GM12873 (cell line): ENCODE data around the gene NKAIN4.

Experiments
- TF ChIP-seq, protein P1 (sequence below): IDR thresholded peaks from 2 replicates; pipeline ENCODE4 v1.5.1; 2012; ENCODE audit warnings: low read depth, mild to moderate bottlenecking, moderate library complexity, low read length, control low read depth; ENCODE audit not compliant: insufficient read depth; ENCODE audit errors: missing control alignments

NKAIN4 gene

DNA sequence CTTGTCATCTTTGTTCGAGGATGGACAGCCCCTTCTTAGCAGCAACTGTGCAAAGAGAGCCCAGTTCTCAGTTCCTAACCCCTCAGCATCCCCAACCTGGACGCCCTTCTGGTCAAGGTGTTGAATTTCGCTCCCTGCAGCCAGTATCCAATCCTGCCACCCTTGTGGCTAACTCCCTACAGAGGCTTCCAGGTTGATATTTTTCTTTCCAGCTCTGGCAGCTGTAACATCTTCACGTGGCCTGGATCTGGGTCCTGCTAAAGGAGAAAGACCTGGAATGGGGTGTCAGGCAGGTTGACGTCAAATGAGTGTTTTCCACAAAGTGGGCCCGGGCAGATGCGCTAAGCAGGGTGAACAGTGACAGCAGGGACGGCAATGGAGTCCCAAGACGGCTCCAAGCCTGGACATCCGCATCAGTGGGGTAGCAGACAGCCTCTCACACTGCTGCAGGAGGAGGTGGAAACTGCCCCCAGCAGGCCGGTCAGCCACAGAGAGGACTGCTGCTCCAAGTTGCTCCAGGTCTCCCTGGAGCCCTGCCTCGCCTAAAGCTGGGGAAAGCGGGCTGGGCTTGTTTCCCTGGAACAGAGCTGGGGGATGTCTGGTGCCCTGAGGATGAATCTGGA, 37.3 kb downstream of the NKAIN4 start:
- TF ChIP-seq, protein P1, sequence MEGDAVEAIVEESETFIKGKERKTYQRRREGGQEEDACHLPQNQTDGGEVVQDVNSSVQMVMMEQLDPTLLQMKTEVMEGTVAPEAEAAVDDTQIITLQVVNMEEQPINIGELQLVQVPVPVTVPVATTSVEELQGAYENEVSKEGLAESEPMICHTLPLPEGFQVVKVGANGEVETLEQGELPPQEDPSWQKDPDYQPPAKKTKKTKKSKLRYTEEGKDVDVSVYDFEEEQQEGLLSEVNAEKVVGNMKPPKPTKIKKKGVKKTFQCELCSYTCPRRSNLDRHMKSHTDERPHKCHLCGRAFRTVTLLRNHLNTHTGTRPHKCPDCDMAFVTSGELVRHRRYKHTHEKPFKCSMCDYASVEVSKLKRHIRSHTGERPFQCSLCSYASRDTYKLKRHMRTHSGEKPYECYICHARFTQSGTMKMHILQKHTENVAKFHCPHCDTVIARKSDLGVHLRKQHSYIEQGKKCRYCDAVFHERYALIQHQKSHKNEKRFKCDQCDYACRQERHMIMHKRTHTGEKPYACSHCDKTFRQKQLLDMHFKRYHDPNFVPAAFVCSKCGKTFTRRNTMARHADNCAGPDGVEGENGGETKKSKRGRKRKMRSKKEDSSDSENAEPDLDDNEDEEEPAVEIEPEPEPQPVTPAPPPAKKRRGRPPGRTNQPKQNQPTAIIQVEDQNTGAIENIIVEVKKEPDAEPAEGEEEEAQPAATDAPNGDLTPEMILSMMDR: no peak

DNA sequence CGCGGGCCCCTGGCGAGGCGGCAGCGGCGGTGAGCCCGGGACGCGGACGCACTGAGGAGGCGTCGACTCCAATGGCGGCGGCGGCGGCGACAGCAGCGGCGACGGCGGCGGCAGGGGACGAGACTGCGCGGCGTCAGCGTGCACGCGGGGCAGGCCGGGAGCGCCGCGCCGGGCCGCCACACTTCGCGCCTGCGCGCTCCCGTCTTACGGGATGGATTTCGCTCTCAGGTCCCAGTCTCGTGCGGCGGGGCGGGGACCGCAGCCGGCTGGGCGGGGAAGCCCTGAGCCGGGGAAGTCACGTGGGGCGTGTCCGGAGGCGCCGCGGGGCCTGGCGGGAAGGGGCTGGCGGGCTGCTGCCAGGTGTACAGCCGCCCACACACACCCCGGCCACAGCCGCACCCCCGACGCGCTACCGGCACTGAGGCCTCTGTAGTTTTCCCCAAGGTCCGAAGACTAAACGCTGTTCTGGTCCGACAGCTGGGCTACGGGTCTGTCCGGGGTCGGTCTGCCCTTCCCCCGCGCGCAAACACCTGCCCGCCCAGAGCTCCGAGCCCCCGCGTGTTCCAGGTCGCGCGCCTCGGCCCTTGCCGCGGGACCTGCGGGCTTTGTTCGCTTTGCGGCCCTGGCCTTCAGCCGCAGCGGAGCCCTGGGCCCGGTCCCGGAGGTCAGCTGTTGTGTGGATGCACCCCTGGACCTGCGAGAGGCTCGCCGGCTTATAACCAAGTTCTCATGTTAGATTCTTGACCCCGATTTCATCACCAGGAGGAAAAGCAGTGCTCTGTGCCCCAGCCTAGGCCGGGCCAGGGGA, 38.0 kb downstream of the NKAIN4 start, which contains the start of gene YTHDF1:
Gene YTHDF1 (minus strand): TSS at position 91 of the 808 bp plus-strand sequence. CDS start 239 bp downstream, outside the sequence.
- TF ChIP-seq, protein P1: no peak

DNA sequence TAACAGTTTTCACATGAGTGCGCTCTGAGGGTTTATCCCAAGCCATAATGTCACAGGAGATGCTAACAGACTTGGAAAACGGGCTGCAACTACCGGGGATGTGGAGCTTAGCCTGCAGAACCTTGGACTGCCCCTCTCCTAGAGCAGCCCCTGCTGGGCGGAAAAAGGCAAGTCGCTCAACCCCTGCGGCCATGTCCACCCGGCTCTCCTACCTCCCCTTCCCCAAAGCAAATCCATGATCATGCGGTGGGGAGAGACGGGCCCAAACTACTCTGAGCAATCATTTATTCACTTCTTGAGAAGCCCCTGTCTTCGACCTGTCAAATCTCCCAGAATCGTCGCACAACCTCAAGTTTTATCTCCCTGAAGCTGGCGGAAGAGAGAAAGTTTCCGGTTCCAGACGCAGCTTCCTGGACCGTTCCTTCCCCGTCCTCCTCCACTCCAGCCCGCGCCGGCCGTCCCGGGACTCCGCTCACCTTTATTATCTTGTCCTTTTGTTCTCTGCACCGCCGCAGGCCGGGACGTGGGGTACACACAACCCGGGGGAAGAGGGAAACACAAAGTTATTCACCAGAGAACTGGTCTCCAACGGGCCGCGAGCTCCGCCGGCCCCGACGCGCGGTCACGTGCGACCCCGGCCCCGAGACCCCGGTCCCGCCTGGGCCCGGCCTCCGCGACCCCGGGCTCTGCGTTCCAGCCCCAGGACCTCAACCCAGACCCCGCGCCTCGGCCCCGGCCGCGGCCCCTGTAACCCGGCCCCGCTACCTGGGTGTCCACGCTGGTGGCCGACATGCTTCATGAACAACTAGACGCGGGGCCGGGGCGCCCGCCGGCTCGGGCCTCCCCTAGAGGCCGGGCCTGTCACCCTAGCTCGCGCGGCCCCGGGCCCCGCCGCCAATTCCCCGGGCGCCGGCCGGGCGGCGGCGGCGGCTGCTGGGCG, 38.9 kb downstream of the NKAIN4 start:
- TF ChIP-seq, protein P1: peak; percentile 60

DNA sequence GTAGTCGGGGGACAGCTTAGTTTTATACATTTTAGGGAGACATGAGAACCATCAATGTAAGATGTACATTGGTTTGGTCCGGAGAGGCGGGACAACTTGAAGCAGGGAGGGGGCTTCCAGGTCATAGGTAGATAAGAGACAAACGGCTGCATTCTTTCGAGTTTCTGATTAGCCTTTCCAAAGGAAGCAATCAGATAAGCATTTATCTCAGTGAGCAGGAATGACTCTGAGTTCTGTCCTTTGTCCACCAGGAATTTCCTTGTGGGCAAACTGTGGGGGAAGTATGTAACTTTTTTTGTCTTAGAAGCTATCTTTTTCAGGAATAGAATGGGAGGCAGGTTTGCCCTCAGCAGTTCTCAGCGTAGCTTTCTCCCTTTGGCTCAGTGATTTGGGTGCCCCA, 39.7 kb downstream of the NKAIN4 start:
- TF ChIP-seq, protein P1: no peak

DNA sequence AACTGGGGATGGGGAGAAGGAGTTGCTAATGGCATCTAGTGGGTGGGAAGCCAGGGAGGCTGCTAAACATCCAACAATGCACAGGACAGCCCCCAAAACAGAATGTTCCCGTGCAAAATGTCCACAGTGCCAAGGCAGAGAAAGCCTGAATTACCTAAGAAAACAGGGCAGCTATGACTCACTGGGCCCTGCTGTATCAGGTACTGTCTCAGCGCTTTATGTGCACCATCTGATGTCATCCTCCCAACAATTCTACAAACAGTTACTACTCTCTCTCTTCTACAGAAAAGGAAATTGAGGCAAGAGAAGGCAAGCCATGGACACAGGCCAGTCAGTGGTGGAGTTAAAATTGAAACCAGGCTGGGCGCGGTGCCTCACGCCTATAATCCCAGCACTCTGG, 41.5 kb downstream of the NKAIN4 start:
- TF ChIP-seq, protein P1: no peak

DNA sequence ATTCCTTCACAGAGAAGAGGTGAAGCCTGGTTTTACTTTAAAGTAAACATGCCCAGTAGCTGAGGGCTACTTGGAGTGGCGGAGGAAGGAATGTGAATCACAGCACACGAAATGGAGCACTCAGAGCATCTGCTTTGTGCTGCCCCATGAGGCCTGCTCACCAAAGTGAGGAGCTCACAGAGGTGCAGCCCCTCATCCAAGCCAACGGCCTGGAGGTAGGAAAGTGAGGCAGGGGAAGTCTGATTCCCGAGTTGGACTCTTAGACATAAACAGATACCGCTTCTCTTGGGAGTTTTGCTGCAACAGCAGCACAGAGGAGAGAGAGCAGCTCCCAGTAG, 41.9 kb downstream of the NKAIN4 start:
- TF ChIP-seq, protein P1: no peak
